ENCODE measurements around the gene PTPRD. TPM values are rescaled to one million over a fixed set of nuclear protein-coding genes. Genes with fewer than 3 reads are reported as not detected.

PTPRD gene
- total and polyA plus RNA-seq, 2 experiments from 2014 or later = 11.5 to 58.0 TPM

DNA sequence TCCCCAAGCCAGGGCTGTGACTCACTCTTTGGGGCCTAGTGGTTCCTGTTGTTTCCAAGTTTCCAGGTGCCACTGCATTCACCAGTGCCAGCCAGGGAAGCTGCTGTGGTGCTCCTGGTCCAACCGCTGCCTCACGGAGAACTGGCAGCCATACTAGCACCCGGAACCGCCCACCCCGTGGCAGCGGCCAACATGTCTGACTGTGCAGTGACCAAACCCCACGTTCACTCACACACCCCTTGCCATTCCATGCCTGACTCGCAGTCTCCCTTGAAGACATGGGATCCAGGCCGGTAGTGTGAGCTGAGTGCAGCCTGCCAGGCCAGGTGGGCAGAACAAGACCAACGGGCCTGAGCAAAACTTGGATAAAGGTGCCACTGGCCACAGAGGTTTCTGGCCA, 1968.2 kb downstream of the PTPRD start:
- DNase-seq (ENCODE audit: low spot score) = no peak
- H3K36me3 ChIP-seq (ENCODE audit: insufficient read depth) = no peaks in the 10 kb centered on the region
- no peaks in the 10 kb centered on the region for H4K20me1 ChIP-seq (replicated peaks; ENCODE audit: insufficient read depth)
- no peak for ATAC-seq
- peaks cover 10% of the 10 kb centered on the region for H3K4me1 ChIP-seq (ENCODE audit: insufficient read depth)
- H3K79me2 ChIP-seq (replicated peaks; ENCODE audit: insufficient read depth) = peaks cover 4% of the 10 kb centered on the region; the same call in 1 of the 2 replicates
- TF ChIP-seq, protein P1, sequence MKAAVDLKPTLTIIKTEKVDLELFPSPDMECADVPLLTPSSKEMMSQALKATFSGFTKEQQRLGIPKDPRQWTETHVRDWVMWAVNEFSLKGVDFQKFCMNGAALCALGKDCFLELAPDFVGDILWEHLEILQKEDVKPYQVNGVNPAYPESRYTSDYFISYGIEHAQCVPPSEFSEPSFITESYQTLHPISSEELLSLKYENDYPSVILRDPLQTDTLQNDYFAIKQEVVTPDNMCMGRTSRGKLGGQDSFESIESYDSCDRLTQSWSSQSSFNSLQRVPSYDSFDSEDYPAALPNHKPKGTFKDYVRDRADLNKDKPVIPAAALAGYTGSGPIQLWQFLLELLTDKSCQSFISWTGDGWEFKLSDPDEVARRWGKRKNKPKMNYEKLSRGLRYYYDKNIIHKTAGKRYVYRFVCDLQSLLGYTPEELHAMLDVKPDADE (IDR thresholded peaks at IDR 0.05) = no peak
- TF ChIP-seq EZH2 (IDR thresholded peaks at IDR 0.05; ENCODE audit: low read depth, unreplicated experiment) = no peak
- TF ChIP-seq REST (IDR thresholded peaks at IDR 0.05; ENCODE audit: unreplicated experiment) = no peak
- TF ChIP-seq, protein P2, sequence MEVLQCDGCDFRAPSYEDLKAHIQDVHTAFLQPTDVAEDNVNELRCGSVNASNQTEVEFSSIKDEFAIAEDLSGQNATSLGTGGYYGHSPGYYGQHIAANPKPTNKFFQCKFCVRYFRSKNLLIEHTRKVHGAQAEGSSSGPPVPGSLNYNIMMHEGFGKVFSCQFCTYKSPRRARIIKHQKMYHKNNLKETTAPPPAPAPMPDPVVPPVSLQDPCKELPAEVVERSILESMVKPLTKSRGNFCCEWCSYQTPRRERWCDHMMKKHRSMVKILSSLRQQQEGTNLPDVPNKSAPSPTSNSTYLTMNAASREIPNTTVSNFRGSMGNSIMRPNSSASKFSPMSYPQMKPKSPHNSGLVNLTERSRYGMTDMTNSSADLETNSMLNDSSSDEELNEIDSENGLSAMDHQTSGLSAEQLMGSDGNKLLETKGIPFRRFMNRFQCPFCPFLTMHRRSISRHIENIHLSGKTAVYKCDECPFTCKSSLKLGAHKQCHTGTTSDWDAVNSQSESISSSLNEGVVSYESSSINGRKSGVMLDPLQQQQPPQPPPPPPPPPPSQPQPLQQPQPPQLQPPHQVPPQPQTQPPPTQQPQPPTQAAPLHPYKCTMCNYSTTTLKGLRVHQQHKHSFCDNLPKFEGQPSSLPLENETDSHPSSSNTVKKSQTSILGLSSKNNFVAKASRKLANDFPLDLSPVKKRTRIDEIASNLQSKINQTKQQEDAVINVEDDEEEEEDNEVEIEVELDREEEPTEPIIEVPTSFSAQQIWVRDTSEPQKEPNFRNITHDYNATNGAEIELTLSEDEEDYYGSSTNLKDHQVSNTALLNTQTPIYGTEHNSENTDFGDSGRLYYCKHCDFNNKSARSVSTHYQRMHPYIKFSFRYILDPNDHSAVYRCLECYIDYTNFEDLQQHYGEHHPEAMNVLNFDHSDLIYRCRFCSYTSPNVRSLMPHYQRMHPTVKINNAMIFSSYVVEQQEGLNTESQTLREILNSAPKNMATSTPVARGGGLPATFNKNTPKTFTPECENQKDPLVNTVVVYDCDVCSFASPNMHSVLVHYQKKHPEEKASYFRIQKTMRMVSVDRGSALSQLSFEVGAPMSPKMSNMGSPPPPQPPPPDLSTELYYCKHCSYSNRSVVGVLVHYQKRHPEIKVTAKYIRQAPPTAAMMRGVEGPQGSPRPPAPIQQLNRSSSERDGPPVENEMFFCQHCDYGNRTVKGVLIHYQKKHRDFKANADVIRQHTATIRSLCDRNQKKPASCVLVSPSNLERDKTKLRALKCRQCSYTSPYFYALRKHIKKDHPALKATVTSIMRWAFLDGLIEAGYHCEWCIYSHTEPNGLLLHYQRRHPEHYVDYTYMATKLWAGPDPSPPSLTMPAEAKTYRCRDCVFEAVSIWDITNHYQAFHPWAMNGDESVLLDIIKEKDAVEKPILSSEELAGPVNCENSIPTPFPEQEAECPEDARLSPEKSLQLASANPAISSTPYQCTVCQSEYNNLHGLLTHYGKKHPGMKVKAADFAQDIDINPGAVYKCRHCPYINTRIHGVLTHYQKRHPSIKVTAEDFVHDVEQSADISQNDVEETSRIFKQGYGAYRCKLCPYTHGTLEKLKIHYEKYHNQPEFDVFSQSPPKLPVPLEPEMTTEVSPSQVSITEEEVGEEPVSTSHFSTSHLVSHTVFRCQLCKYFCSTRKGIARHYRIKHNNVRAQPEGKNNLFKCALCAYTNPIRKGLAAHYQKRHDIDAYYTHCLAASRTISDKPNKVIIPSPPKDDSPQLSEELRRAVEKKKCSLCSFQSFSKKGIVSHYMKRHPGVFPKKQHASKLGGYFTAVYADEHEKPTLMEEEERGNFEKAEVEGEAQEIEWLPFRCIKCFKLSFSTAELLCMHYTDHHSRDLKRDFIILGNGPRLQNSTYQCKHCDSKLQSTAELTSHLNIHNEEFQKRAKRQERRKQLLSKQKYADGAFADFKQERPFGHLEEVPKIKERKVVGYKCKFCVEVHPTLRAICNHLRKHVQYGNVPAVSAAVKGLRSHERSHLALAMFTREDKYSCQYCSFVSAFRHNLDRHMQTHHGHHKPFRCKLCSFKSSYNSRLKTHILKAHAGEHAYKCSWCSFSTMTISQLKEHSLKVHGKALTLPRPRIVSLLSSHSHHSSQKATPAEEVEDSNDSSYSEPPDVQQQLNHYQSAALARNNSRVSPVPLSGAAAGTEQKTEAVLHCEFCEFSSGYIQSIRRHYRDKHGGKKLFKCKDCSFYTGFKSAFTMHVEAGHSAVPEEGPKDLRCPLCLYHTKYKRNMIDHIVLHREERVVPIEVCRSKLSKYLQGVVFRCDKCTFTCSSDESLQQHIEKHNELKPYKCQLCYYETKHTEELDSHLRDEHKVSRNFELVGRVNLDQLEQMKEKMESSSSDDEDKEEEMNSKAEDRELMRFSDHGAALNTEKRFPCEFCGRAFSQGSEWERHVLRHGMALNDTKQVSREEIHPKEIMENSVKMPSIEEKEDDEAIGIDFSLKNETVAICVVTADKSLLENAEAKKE (CRISPR knock-in tag; IDR thresholded peaks at IDR 0.05) = no peak
- TF ChIP-seq POLR2AphosphoS5 (IDR thresholded peaks at IDR 0.05; ENCODE audit: low read depth) = no peak
- no peak for TF ChIP-seq EZH2phosphoT487 (IDR thresholded peaks at IDR 0.05; ENCODE audit: unreplicated experiment)
- TF ChIP-seq CTCF (conservative IDR thresholded peaks at IDR 0.05; ENCODE audit: low read depth in 2 of 2) = no peak
- TF ChIP-seq NANOG (IDR thresholded peaks at IDR 0.05; ENCODE audit: borderline replicate concordance) = no peak
- no peak for TF ChIP-seq ZNF114 (CRISPR knock-in tag; IDR thresholded peaks at IDR 0.05)
- TF ChIP-seq ZNF331 (CRISPR knock-in tag; IDR thresholded peaks at IDR 0.05; ENCODE audit: low read depth) = no peak
- TF ChIP-seq CREB1 (CRISPR knock-in tag; IDR thresholded peaks at IDR 0.05; ENCODE audit: low read depth) = no peak
- no peaks in the 10 kb centered on the region for H3K9me2 ChIP-seq (ENCODE audit: insufficient read depth)
- no peak overlapping the region for H3K27ac ChIP-seq (ENCODE audit: low read depth)
- Mint-ChIP-seq H3K4me3 (no peak overlapping the region), H3K4me1 (peaks cover 13% of the 10 kb centered on the region), H3K9me3 (no peaks in the 10 kb centered on the region; the same call in 2 of the 3 replicates), H3K36me3 (ENCODE audit: low read depth) (no peaks in the 10 kb centered on the region; the same call in 2 of the 3 replicates), H3K27me3 (ENCODE audit: insufficient read depth, low read depth, poor library complexity) (peaks cover 3% of the 10 kb centered on the region), H3K27ac (no peak overlapping the region)
- H3K4me2 ChIP-seq = no peak overlapping the region
- no peak overlapping the region for H3K4me3 ChIP-seq
- no peaks in the 10 kb centered on the region for H3K27me3 ChIP-seq (ENCODE audit: insufficient read depth)
- H2AFZ ChIP-seq = no peak overlapping the region
- no peaks in the 10 kb centered on the region for H3F3A ChIP-seq (replicated peaks; ENCODE audit: low read depth)
